BLaER1 (cell line): ENCODE measurements around the gene LDB2.

Source experiments
- H3K27ac ChIP-seq: shearing (Covaris generic); formaldehyde crosslinking; 2 replicates; pipeline ENCODE4 v1.8.1; 2022
- H3K27me3 ChIP-seq: shearing (Covaris generic); formaldehyde crosslinking; 2 replicates; pipeline ENCODE4 v1.8.1; 2022
- H3K36me3 ChIP-seq: shearing (Covaris generic); formaldehyde crosslinking; 2 replicates; pipeline ENCODE4 v1.8.1; 2022
- H3K4me1 ChIP-seq: shearing (Covaris generic); formaldehyde crosslinking; 2 replicates; pipeline ENCODE4 v1.8.1; 2022
- H3K4me2 ChIP-seq: shearing (Covaris generic); formaldehyde crosslinking; 2 replicates; pipeline ENCODE4 v1.8.1; 2022
- H3K4me3 ChIP-seq: shearing (Covaris generic); formaldehyde crosslinking; 2 replicates; pipeline ENCODE4 v1.8.1; 2022
- H3K9ac ChIP-seq: shearing (Covaris generic); formaldehyde crosslinking; 2 replicates; pipeline ENCODE4 v1.8.1; 2022
- H3K9me3 ChIP-seq: shearing (Covaris generic); formaldehyde crosslinking; 2 replicates; pipeline ENCODE4 v1.8.1; 2022
- H4K20me1 ChIP-seq: shearing (Covaris generic); formaldehyde crosslinking; 2 replicates; pipeline ENCODE4 v1.8.1; 2022
- Cebpa-rat ChIP-seq: shearing (Covaris generic); IDR thresholded peaks from 2 replicates; pipeline ENCODE4 v1.8.1; 2022

The LDB2 gene

GRCh38 chr4:16682975-16683374 lies 215.5 kb downstream of the LDB2 start:
- H3K4me1 ChIP-seq = peaks cover 9% of the 10 kb centered on the region

GRCh38 chr4:16677001-16677944 lies 221.2 kb downstream of the LDB2 start:
- Histone ChIP-seq H3K9me3 (no peaks in the 10 kb centered on the region), H3K27me3 (no peaks in the 10 kb centered on the region), H3K36me3 (no peaks in the 10 kb centered on the region)

More at GRCh38 chr4:16682975-16683374, 215.5 kb downstream of the LDB2 start:
- no peaks in the 10 kb centered on the region for H3K27me3 ChIP-seq
- H3K9ac ChIP-seq = no peak overlapping the region
- no peaks in the 10 kb centered on the region for H3K36me3 ChIP-seq
- no peak overlapping the region for H3K27ac ChIP-seq
- H3K4me3 ChIP-seq = no peak overlapping the region
- no peak overlapping the region for H3K4me2 ChIP-seq
- H4K20me1 ChIP-seq = no peaks in the 10 kb centered on the region
- no peak for TF ChIP-seq Cebpa-rat
- H3K9me3 ChIP-seq = no peaks in the 10 kb centered on the region

GRCh38 chr4:16676230-16676770 lies 222.1 kb downstream of the LDB2 start:
- Histone ChIP-seq H3K4me2 (no peak overlapping the region), H3K4me3 (no peak overlapping the region), H4K20me1 (no peaks in the 10 kb centered on the region), H3K27me3 (no peaks in the 10 kb centered on the region), H3K9ac (no peak overlapping the region), H3K9me3 (no peaks in the 10 kb centered on the region), H3K27ac (no peak overlapping the region), H3K4me1 (no peaks in the 10 kb centered on the region), H3K36me3 (no peaks in the 10 kb centered on the region)
- no peak for TF ChIP-seq Cebpa-rat

More at GRCh38 chr4:16677001-16677944, 221.2 kb downstream of the LDB2 start:
- Histone ChIP-seq H3K9ac (no peak overlapping the region), H3K4me3 (no peak overlapping the region), H3K4me2 (no peak overlapping the region), H3K27ac (no peak overlapping the region), H4K20me1 (no peaks in the 10 kb centered on the region), H3K4me1 (no peaks in the 10 kb centered on the region)
- no peak for TF ChIP-seq Cebpa-rat

- no peaks in the 10 kb centered on the region for H3K27me3 ChIP-seq
- no peak overlapping the region for H3K4me3 ChIP-seq
Observed at GRCh38 chr4:16674082-16674481, 224.4 kb downstream of the LDB2 start.

GRCh38 chr4:16672421-16672820 lies 226.0 kb downstream of the LDB2 start:
- no peak for TF ChIP-seq Cebpa-rat
- Histone ChIP-seq H3K4me3 (no peak overlapping the region), H3K27me3 (no peaks in the 10 kb centered on the region), H3K9ac (no peak overlapping the region), H3K4me1 (no peaks in the 10 kb centered on the region), H3K27ac (no peak overlapping the region), H3K36me3 (no peaks in the 10 kb centered on the region), H3K9me3 (no peaks in the 10 kb centered on the region), H3K4me2 (no peak overlapping the region), H4K20me1 (no peaks in the 10 kb centered on the region)

More at GRCh38 chr4:16674082-16674481, 224.4 kb downstream of the LDB2 start:
- Histone ChIP-seq H3K36me3 (no peaks in the 10 kb centered on the region), H3K4me1 (no peaks in the 10 kb centered on the region), H4K20me1 (no peaks in the 10 kb centered on the region), H3K9ac (no peak overlapping the region), H3K9me3 (no peaks in the 10 kb centered on the region), H3K27ac (no peak overlapping the region), H3K4me2 (no peak overlapping the region)
- TF ChIP-seq Cebpa-rat = no peak

GRCh38 chr4:16671741-16672140 lies 226.7 kb downstream of the LDB2 start:
- no peak for TF ChIP-seq Cebpa-rat
- H3K36me3 ChIP-seq = no peaks in the 10 kb centered on the region
- no peak overlapping the region for H3K4me3 ChIP-seq
- no peaks in the 10 kb centered on the region for H3K27me3 ChIP-seq
- H3K4me1 ChIP-seq = no peaks in the 10 kb centered on the region
- no peaks in the 10 kb centered on the region for H3K9me3 ChIP-seq
- no peak overlapping the region for H3K27ac ChIP-seq
- no peak overlapping the region for H3K9ac ChIP-seq
- no peaks in the 10 kb centered on the region for H4K20me1 ChIP-seq
- H3K4me2 ChIP-seq = no peak overlapping the region

GRCh38 chr4:16670727-16671126 lies 227.7 kb downstream of the LDB2 start:
- no peak overlapping the region for H3K27ac ChIP-seq
- H3K9me3 ChIP-seq = no peaks in the 10 kb centered on the region
- no peak overlapping the region for H3K4me2 ChIP-seq
- no peaks in the 10 kb centered on the region for H3K36me3 ChIP-seq
- H3K4me1 ChIP-seq = no peaks in the 10 kb centered on the region
- no peak overlapping the region for H3K4me3 ChIP-seq
- H3K27me3 ChIP-seq = no peaks in the 10 kb centered on the region
- H4K20me1 ChIP-seq = no peaks in the 10 kb centered on the region
- no peak for TF ChIP-seq Cebpa-rat
- no peak overlapping the region for H3K9ac ChIP-seq

GRCh38 chr4:16669036-16669435 lies 229.4 kb downstream of the LDB2 start:
- Histone ChIP-seq H3K27me3 (no peaks in the 10 kb centered on the region), H3K4me1 (no peaks in the 10 kb centered on the region), H3K36me3 (no peaks in the 10 kb centered on the region), H3K4me3 (no peak overlapping the region), H3K9me3 (no peaks in the 10 kb centered on the region), H3K27ac (no peak overlapping the region), H3K9ac (no peak overlapping the region), H3K4me2 (no peak overlapping the region), H4K20me1 (no peaks in the 10 kb centered on the region)
- no peak for TF ChIP-seq Cebpa-rat

GRCh38 chr4:16668488-16668887 lies 230.0 kb downstream of the LDB2 start:
- no peaks in the 10 kb centered on the region for H4K20me1 ChIP-seq
- no peaks in the 10 kb centered on the region for H3K27me3 ChIP-seq
- no peaks in the 10 kb centered on the region for H3K9me3 ChIP-seq
- H3K4me2 ChIP-seq = no peak overlapping the region
- no peak overlapping the region for H3K9ac ChIP-seq
- H3K27ac ChIP-seq = no peak overlapping the region
- no peaks in the 10 kb centered on the region for H3K4me1 ChIP-seq
- H3K36me3 ChIP-seq = no peaks in the 10 kb centered on the region
- no peak for TF ChIP-seq Cebpa-rat
- no peak overlapping the region for H3K4me3 ChIP-seq

- H3K9ac ChIP-seq = no peak overlapping the region
- H3K9me3 ChIP-seq = no peaks in the 10 kb centered on the region
- H3K36me3 ChIP-seq = no peaks in the 10 kb centered on the region
- no peaks in the 10 kb centered on the region for H3K27me3 ChIP-seq
- no peaks in the 10 kb centered on the region for H4K20me1 ChIP-seq
- no peak overlapping the region for H3K27ac ChIP-seq
- no peak for TF ChIP-seq Cebpa-rat
- no peaks in the 10 kb centered on the region for H3K4me1 ChIP-seq
- no peak overlapping the region for H3K4me3 ChIP-seq
- no peak overlapping the region for H3K4me2 ChIP-seq
Observed at GRCh38 chr4:16667464-16667863, 231.0 kb downstream of the LDB2 start.
